Tibial nerve (tissue), 4 donors: ENCODE data around the gene AMBRA1.

Source experiments
- EP300 ChIP-seq, 2 donors: sonication (generic); formaldehyde crosslinking; IDR thresholded peaks; one replicate each; pipeline ENCODE4 v1.6.1; 2017; ENCODE audit warnings: antibody characterized with exemption in 2 of 2, mild to moderate bottlenecking in 1 of 2
- POLR2A ChIP-seq, 2 donors: fragments of 450-650 bp; IDR thresholded peaks; one replicate each; pipeline ENCODE4 v1.6.1; 2017; ENCODE audit warnings: antibody characterized with exemption in 2 of 2, mild to moderate bottlenecking in 2 of 2, moderate library complexity in 2 of 2
- TF ChIP-seq, protein P1 (sequence below), 5 experiments: fragments of 200-600 bp in 3 of 5; fragments of 450-650 bp in 2 of 5; sonication (generic) in 3 of 5; IDR thresholded peaks; one replicate each; pipeline ENCODE4 v1.5.1; 2016 to 2019; ENCODE audit warnings: antibody characterized with exemption in 5 of 5, mild to moderate bottlenecking in 3 of 5, moderate library complexity in 2 of 5

DNA sequence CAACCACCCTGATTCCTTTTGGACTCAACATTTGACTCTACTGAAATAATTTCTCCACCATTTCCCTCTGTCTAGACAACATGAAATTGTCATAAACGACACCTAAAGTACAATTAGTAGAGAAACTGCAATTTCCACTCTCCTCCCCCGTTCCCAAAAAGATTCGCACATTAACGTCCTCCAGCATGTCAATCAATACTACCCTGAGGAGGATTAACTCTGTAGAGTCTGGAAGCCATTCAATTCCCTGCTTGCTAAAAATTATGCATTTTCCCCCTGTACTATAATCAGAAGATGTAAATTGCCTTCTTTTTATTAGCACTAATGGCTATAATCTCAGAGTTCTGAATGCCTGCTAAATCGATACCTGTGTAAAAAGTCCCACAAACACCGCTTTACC, 70.5 kb downstream of the AMBRA1 start:
- TF ChIP-seq, protein P1, sequence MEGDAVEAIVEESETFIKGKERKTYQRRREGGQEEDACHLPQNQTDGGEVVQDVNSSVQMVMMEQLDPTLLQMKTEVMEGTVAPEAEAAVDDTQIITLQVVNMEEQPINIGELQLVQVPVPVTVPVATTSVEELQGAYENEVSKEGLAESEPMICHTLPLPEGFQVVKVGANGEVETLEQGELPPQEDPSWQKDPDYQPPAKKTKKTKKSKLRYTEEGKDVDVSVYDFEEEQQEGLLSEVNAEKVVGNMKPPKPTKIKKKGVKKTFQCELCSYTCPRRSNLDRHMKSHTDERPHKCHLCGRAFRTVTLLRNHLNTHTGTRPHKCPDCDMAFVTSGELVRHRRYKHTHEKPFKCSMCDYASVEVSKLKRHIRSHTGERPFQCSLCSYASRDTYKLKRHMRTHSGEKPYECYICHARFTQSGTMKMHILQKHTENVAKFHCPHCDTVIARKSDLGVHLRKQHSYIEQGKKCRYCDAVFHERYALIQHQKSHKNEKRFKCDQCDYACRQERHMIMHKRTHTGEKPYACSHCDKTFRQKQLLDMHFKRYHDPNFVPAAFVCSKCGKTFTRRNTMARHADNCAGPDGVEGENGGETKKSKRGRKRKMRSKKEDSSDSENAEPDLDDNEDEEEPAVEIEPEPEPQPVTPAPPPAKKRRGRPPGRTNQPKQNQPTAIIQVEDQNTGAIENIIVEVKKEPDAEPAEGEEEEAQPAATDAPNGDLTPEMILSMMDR (IDR thresholded peaks at IDR 0.05) = no peak
- TF ChIP-seq POLR2A (IDR thresholded peaks at IDR 0.05) (no peak), EP300 (IDR thresholded peaks at IDR 0.05) (no peak)
